ENCODE data around the gene HNRNPK. TPM values are rescaled to one million over a fixed set of nuclear protein-coding genes. Genes with fewer than 3 reads are reported as not detected.
A peak's percentile ranks its signal among the peaks of the same experiment; 100 is the strongest.

The HNRNPK gene
- polyA plus RNA-seq, 1 of the 3 experiments (the other 2 are of a cell fraction) = 470 TPM

DNA sequence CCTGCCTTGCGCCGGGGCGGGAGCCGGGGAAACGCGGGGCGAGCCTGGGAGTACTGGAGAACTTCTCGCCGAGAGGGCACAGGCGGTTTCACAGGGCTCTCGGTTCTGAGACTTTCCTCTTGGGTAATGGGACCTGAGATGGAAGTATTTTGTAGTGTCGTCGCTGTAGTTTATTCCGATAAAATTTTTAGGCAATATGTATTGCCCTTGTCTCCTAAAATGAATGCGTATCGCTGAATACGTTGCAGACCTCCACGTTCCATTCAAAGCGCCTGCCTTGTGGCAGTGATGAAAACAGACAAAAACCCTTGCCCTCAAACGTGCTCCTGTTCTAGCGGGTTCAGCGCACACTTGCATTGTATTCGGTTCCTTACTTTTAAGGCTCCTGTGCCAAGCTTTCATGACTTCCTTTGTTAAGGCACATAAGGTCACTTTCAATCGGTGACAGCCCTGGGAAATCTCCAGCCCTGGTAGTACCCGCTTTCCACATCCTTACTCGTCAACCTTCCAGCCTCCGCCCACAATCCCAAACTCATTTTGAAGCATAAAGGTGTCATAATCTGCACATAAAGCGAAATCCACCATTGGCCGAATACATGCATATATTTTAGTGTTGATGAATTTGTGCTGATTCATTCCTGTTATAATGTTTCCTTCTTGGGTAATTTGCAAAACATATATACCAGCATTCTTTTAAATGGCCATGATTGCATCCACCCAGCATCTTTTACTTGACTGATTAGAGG is 1.3 kb upstream of the HNRNPK start:
- Histone ChIP-seq H3F3A (replicated peaks; ENCODE audit: insufficient read depth) (no peaks in the 10 kb centered on the region), H3K9ac (peak overlapping the region; percentile 100), H4K20me1 (ENCODE audit: insufficient read depth) (peaks cover 31% of the 10 kb centered on the region), H3K4me2 (peak overlapping the region; percentile 90), H2AFZ (ENCODE audit: low read depth) (peak overlapping the region; percentile 79), H3K79me2 (ENCODE audit: insufficient read depth) (peaks cover 95% of the 10 kb centered on the region), H3K4me3 (ENCODE audit: low read depth in 2 of 2, low read length in 1 of 2) (peak overlapping the region; percentile 97 to 99), H3K4me1 (ENCODE audit: control insufficient read depth in 1 of 2, insufficient read depth in 2 of 2, low read depth in 1 of 2, low read length in 1 of 2) (peaks cover 5 to 6% of the 10 kb centered on the region in 2 experiments; a peak in 2 of 4 replicates), H3K36me3 (replicated peaks in 1 of 2; ENCODE audit: control insufficient read depth in 1 of 2, insufficient read depth in 2 of 2, low read length in 1 of 2) (peaks cover 25 to 27% of the 10 kb centered on the region in 2 experiments), H3K9me3 (no peaks in the 10 kb centered on the region), H3K9me2 (no peaks in the 10 kb centered on the region), H3K27me3 (ENCODE audit: insufficient read depth) (no peaks in the 10 kb centered on the region), H3K27ac (ENCODE audit: low read depth in 2 of 2, low read length in 1 of 2) (peak overlapping the region; percentile 95 to 99)
- POLR2A ChIA-PET = interaction anchor here (0.6 to 2.3 kb wide), 15 partner anchors 11 to 283 kb away, joined by 3 to 14 read pairs (median 5); partner anchors contain the start of gene KIF27
- 4% methylated on average over 20 of the region's 29 CpGs for WGBS (ENCODE audit: low lambda C conversion rate)
- CTCF ChIA-PET = interaction anchor here (1.6 to 2.3 kb wide), 2 partner anchors 18 to 280 kb away, joined by 3 to 18 read pairs; no protein-coding TSS in a partner anchor
- DNase-seq = peak; percentile 48
- no peak for TF ChIP-seq GABPA (IDR thresholded peaks at IDR 0.05; ENCODE audit: low read depth)
- no peak for TF ChIP-seq TCF12 (IDR thresholded peaks at IDR 0.05)
- TF ChIP-seq SIN3A (IDR thresholded peaks at IDR 0.05; ENCODE audit: borderline replicate concordance, low read depth, low read length) = no peak
- TF ChIP-seq, protein P1, sequence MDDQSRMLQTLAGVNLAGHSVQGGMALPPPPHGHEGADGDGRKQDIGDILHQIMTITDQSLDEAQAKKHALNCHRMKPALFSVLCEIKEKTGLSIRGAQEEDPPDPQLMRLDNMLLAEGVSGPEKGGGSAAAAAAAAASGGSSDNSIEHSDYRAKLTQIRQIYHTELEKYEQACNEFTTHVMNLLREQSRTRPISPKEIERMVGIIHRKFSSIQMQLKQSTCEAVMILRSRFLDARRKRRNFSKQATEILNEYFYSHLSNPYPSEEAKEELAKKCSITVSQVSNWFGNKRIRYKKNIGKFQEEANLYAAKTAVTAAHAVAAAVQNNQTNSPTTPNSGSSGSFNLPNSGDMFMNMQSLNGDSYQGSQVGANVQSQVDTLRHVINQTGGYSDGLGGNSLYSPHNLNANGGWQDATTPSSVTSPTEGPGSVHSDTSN (IDR thresholded peaks at IDR 0.05) = no peak
- no peak for TF ChIP-seq RXRA (IDR thresholded peaks at IDR 0.05; ENCODE audit: borderline replicate concordance, low read depth)
- no peak for TF ChIP-seq SMC3 (IDR thresholded peaks at IDR 0.05; ENCODE audit: low read depth, low read length)
- TF ChIP-seq MXI1 (IDR thresholded peaks at IDR 0.05; ENCODE audit: low read depth, low read length) = peak; percentile 68; the same call in 1 of the 2 replicates
- TF ChIP-seq, protein P2, sequence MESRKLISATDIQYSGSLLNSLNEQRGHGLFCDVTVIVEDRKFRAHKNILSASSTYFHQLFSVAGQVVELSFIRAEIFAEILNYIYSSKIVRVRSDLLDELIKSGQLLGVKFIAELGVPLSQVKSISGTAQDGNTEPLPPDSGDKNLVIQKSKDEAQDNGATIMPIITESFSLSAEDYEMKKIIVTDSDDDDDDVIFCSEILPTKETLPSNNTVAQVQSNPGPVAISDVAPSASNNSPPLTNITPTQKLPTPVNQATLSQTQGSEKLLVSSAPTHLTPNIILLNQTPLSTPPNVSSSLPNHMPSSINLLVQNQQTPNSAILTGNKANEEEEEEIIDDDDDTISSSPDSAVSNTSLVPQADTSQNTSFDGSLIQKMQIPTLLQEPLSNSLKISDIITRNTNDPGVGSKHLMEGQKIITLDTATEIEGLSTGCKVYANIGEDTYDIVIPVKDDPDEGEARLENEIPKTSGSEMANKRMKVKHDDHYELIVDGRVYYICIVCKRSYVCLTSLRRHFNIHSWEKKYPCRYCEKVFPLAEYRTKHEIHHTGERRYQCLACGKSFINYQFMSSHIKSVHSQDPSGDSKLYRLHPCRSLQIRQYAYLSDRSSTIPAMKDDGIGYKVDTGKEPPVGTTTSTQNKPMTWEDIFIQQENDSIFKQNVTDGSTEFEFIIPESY (IDR thresholded peaks at IDR 0.05; ENCODE audit: borderline replicate concordance, low read depth) = no peak
- no peak for TF ChIP-seq MEF2A (IDR thresholded peaks at IDR 0.05; ENCODE audit: borderline replicate concordance, low read depth)
- TF ChIP-seq RCOR1 (IDR thresholded peaks at IDR 0.05; ENCODE audit: low read length) = no peak
- TF ChIP-seq, protein P3, sequence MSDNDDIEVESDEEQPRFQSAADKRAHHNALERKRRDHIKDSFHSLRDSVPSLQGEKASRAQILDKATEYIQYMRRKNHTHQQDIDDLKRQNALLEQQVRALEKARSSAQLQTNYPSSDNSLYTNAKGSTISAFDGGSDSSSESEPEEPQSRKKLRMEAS (IDR thresholded peaks at IDR 0.05; ENCODE audit: low read depth) = peak; percentile 25; the same call in 1 of the 2 replicates

All from SK-N-SH (cell line).